ENCODE data around the gene ADORA1.

The ADORA1 gene

DNA sequence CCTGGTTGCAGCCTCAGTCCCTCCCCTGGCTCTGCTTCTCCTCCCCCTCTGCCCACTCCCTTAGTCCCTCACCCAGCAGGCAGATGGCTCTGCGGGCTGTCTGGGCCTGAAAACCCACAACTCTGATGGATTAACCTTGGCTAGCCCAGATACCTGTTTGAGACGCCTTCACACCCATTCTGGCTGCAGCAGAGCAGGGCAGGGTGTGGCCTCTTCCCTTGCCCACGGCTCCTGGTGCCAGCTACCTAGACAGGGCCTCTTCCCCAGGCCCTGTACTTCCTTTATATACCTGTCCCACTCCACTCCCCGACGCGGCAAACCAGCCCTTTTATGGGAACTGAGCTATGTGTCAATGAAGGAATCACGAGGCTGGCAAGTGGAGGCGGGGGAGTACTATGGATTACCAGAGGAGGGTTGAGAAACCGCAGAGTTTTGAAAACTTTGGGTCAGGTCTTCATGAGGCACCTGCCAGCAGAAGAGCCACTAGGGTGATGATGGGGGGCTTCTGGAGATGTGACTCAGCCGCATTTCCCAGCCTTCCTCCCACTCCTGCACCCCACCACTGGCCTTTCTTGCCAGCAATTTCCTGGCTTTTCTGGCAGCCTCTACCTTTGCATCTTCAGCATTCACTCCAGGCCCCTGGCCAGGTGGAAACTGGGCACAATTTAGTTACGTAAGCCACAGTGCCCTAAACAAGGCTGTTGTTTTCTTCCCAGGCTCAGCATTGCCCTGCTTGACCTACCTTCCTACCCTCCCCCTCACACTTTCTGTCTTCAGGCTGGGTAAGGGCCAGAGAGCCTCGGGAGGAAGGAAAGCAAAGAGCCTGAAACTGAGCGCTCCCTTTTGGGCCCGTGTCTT, 59.1 kb downstream of the ADORA1 start, which contains the start of gene CHI3L1:
Gene CHI3L1 (minus strand): TSS at position 259 of the 858 bp plus-strand sequence. CDS start 81 bp downstream, at position 178.
- no peak for DNase-seq (ENCODE audit: low read depth in 3 of 3)

DNA sequence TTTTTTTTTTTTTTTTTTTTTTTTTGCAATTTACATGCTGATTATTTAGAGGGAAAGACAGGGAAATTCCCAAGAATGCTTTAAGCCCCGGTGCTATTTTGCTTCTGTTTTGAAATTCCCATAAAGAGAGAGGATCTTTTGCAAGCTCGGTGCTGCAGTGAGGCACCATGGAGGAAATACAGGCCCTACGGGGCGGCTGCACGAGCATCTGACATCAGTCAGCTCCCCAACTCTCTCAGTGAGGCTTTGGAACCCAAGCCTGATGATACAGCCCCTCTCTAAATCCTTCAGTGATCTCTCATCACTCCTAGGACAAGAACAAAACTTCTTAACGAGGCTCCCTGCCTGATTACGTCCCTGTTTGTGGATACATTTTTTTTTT, 59.8 kb downstream of the ADORA1 start:
- no peak for DNase-seq (ENCODE audit: low read depth in 3 of 3)

DNA sequence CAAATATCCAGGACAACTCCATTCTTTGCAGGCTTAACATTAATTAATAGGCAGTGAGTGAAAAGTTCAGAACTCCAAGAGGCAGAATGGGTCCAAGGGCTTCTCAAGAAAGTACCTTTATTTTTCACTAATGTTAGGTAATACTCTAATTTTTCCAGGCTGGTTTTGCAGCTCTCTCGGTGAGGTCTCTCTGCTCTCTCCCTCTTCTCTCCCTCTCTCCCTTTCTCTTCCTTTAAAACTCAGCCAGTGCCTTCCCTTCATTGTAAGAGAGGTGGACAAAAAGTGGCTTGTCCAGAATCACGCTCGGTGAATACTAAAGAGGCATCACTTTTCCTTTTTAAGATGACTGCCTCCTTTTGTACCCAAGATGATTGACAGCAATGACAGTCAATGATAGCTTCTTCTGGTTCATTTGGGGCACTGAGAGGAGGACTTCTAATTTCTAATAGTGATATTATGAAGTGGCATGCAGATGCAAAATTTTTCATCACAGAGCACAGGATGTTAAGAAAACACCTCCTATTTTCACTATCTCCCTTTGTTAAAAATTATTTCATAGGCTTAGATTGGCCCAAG, 60.3 kb downstream of the ADORA1 start:
- DNase-seq (ENCODE audit: low read depth in 3 of 3): no peak

DNA sequence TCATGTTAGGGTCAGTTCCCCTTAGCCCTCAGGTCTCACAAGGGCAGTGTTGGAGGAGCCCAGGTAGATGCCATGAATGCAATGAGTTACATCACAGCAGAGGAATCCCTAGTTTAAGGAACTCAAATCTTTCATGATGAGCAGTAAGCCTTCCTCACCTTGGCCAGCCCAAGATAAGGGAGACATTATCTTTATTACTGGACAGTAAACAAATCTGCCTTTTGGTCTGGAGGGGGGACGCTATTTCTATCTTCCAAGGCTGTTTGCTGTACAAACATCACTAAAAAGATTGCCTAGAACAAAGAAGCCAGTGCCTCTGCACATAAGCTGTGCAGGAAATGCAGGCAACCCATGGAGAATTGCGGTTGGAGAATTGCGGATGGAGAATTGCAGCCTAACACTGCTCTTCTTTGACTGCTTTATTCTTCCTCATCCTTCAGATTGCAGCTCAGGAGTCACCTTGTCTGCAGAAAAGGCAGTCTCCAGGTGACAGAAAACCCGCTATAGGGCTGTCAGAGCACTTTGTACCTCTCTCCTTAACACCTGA, 61.2 kb downstream of the ADORA1 start:
- DNase-seq (ENCODE audit: low read depth in 3 of 3): no peak

DNA sequence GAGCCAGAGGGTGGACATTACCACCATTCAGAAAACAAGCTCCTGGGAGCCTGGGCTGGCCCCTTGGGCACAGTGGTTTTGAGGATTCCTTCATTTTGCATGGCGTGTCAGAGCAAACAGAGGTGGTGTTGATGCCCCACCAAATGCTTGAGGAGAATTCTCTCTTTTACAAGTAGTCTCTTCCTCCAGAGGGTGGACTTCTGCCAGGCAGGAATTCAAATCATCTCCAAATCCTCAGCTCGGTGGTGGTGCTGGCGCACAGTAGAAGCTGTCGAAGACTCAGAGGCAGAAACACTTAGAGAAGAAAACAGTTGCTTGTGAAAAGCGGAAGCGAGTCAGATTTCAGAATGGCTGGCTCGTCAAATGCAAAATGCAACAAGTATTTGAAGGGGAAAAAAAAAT, 62.4 kb downstream of the ADORA1 start:
- no peak for DNase-seq (ENCODE audit: low read depth in 3 of 3)

DNA sequence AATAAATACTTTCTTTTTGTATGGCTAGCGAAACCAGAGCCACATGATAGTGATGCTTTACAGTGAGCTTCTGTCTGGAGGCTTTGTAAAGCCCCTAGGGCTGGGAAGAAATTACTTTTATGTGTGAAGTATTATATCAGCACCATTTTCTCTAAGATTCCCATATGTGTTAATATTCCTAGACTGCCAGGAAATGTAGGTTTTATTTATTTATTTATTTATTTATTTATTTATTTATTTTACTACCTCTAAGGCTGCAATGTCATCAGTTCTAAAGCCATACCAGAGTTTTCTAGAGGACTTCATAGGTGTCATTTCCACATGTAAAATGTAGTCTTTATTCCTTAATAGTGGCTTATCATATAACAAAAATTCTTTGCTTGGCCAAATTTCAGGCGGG, 63.4 kb downstream of the ADORA1 start:
- no peak for DNase-seq (ENCODE audit: low read depth in 3 of 3)

DNA sequence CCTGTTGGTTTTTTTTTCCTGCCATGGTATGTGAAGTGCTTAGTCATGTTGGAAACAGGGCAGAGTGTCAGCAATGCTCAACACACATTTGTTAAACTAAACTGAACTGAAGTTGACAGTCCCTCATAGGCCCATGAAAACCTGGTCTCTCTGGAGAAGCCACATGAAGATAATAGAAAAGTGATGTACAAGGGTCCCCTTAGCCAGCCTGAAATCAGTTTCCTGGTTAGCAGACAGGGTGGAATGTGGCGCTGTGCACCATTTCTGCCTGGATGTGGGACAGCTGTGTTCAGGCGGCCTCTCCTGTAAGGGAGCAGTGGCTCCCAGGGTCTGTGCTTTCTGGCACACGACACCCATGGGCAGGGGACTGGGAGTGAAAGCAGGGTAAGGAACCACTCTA, 68.8 kb downstream of the ADORA1 start:
- no peak for DNase-seq (ENCODE audit: low read depth in 3 of 3)

DNA sequence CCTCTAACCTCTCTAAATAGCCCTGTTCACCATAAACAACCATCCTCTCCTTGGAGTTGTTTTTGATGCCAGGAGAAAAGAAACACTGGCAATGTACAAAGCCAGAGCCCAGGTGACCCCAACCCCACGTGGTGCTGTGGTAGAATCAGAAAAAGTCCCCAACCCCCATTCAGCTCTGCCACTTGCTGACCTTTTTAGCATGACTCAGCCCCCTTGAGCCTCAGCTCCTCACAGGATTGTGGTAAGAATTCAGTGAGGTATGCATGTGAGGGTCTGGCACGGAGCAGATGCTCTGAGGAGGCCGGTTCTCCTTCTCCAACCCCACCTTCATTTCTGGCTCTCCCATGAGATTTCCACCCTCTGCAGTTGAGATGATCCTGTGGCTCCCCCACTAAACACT, 70.1 kb downstream of the ADORA1 start:
- DNase-seq (ENCODE audit: low read depth in 3 of 3): no peak

DNA sequence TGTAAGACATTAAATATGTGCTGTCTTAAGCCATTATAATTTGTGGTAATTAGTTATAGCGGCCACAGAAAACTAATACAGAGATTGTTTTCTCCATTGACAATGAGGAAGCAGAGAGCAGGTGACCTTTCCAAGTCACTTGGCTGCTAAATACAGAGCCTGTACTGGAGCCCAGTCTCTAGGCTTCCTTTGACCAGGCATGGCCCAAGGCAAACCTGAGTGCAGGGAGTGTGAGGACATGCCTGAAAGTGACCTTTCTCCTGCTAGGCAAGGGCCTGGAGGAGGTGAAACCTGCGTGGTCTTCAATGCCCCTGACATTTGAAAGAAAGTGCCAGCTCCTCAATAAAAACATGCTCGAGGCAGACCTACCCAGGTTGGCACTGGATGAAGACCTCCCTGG, 71.5 kb downstream of the ADORA1 start:
- DNase-seq (ENCODE audit: low read depth in 3 of 3): no peak

DNA sequence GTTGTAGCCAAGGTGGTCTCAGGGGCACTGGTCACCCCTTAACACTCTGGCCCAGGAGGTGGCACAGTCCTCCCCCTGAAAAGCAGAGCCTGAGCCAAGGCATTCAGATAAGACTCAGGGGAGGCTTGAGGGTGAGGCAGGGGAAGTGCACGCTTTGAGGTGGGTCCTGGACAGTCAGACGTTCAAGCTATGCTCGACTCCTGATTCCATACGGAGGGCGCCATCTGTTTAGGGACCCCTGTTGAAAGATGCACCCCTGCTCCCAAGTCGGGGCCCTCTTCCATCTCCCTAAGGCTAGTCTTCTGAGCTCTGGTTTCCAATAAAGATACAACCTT, 71.9 kb downstream of the ADORA1 start:
- DNase-seq (ENCODE audit: low read depth in 3 of 3): no peak

DNA sequence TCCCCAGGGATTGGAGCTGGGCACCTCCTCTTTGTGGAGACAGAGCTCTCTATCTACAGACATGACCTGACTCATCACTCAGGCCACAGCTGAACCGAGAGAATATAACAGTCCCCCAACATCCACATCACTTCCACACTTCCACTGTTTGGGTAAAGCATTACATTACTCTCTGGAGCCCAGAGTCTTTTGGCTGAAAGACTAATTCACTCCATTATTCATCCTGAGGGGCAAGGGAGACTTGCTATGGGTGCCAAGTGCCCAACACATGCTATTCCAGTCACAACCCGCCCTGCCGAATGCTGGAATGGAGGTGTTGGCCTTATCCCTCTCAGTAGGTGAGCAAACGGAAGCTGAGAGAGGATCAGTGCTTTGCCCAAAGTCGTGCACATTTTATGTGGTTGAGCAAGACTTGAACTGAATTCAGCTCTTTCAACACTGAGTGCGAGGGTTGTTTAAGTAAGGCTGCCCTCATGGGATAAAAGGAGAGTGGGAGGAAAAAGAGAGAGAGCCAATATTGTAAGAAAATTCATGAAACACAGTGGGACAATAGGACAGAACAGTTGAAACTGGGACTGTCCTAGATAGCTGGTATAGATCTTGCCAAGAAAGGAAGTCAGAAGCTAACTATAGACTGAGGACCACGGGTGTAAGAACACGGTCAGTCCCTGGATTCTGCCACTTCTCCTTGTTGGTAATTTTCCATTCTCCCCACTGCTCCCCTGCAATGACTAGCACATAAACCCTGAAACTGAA, 72.5 kb downstream of the ADORA1 start:
- no peak for DNase-seq (ENCODE audit: low read depth in 3 of 3)

DNA sequence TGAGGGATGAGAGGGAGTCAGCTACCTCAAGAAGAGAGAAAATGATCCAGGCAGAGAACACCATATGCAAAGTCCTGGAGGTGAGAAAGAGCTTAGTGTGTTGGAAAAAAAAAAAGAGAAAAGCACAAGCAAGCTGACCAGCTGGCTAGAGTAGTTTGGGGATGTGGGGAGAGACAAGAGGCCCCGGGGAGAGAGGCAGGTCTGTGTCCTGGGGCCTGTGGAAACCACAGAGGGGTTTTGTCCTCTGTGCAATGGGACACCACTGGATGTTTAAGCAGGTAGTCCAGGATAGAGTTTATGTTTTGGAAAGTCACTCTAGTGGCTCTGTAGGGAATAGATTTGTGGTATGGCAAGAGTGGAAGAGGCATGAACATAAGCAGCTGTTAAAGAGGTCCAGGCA, 73.4 kb downstream of the ADORA1 start:
- no peak for DNase-seq (ENCODE audit: low read depth in 3 of 3)

DNA sequence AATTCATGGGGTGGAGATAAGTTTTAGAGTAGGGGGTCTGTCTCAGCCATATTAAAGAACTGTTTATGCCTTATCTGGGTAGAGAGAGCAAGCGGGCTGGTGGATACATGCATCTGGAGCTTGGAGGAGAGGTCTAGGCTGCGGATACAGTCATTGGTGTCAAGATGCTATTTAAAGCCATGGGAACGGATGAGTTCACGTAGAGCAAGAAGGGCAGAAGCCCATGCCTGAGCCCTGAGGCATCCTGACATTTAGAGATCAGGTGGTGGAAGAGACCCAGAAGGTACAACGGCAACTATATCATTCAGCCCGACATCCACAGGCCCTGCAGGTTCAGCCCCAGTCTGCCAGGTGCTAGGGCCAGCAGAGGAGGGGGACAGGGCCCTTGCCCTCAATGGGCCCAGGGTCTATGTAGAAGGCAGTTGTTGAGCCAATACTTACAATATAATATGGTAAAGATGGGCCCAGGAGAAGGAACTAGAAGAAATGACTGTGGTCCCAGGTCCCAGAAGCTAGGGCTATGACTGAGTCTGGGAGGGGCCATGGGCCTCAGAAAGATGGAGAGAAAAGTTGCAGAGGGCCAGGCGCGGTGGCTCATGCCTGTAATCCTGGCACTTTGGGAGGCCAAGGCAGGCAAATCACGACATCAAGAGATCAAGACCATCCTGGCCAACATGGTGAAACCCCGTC, 74.1 kb downstream of the ADORA1 start:
- no peak for DNase-seq (ENCODE audit: low read depth in 3 of 3)

DNA sequence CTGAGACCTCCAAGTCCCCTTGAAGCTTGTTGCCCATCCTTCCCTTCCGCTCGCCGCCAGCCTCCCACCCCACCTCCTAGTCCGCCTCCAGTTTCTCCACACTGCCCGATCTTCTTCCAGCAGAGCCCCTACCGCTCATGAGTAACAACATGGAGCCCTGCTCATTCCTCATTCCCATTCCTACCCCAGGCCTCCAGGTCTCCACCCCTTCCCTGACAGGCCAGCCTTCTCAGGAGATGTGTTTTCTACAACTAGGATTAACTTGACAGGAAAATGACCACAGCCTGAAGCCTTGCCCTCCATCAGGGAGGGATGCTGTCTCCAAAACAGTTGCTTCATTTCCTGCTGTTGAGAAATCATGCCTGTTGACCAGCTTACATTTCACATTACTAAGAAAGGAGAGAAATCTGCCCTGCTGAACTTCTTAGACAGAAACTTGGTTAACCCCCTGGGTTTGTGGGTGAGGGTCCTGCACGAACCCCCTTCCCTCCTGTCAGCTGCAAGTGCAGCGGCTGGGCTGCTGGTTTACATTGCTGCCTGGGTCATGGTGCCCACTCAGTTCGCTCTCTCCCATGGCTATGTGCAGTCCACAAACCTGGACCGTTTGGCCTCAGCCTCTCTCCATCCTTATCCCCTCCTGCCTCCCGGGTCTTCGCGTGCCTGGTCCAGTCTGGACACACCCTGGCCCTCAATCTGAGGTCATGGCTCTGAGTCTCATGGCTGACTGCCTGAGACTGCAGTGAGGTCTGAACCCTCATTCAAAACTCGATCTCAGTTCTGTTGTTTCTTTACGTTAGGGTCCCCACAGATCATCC, 75.1 kb downstream of the ADORA1 start:
- no peak for DNase-seq (ENCODE audit: low read depth in 3 of 3)

DNA sequence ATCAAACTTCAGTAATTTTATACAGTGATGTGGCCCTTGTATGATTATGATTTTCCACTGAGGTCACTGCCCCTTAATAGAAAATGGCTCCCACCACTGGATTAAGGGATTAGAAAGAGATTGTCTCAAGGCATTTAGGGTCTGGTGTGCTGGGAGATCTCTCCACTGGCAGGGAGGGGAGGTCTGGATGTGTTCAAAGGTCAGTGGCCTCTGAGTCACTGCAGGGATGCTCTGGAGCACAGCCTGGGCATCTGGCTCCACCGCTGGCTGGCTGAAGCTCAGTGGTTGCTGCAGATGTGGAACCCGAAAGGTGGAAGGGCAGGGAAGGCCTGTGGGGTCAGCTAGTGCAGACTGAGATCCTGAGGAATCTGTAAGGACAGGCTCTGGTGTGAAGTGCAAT, 77.2 kb downstream of the ADORA1 start:
- DNase-seq (ENCODE audit: low read depth in 3 of 3): no peak

DNA sequence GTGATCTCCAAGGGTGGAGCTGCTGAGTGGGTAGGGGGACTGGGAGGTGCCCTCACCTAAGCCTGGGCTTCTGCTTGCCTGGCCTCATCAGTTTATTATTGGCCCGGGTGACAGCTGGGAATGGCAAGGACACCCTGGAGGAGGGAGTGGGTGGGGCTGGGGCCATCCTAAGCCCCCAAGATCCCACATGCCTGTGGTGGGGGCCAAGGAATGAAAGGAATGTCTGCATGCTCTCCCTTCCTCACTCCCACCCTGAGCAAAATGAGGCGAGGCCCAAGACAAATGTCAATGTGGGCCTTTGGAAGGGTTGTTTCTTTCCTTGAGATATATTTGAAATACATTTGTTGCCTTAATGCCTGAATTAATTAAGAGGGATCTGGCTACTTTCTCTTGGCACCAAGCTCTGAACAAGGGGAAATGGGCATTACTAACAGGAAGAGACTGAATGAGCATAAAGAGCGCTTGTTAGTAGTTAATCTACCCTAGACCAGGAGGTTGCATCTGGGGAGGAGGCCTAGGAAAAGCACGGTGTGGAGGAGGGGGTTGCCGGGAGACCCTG, 78.7 kb downstream of the ADORA1 start:
- no peak for DNase-seq (ENCODE audit: low read depth in 3 of 3)

DNA sequence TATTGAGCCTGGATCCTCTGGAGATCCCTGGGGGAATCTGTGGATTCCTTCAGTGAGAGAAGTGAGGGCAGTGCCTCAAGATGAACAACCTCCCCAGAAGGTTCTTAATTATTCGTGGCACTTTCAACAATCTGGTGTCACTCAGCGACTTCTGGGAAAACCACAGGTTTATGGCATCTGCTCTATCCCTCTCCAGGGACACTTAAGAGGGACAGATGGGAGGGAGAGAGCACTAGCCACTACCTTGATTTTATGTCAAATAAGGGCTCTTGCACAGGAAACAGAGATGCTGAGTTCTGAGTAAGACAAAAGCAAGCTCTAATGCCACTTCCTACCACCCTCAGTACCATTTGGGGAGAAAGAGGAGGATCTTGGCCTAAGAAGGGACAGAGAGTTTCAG, 80.2 kb downstream of the ADORA1 start:
- DNase-seq (ENCODE audit: low read depth in 3 of 3): no peak

DNA sequence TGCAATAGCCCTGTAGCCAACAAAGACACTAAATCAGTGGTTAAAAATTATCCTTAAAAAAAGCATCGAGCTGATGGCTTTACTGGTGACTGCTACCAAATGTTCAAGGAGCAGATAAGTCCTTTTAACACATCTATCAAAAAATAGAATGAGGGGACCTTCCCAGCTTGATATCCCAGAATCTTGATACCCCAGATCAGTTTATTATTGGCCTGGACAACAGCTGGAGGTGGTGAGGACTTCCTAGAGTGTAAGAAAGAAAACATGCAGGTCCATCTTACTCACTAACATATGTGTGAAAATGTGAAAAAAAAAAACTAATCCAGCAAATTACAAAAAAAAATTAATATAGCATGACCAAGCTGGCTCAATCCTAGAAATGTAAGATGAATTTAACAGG, 80.7 kb downstream of the ADORA1 start:
- no peak for DNase-seq (ENCODE audit: low read depth in 3 of 3)

DNA sequence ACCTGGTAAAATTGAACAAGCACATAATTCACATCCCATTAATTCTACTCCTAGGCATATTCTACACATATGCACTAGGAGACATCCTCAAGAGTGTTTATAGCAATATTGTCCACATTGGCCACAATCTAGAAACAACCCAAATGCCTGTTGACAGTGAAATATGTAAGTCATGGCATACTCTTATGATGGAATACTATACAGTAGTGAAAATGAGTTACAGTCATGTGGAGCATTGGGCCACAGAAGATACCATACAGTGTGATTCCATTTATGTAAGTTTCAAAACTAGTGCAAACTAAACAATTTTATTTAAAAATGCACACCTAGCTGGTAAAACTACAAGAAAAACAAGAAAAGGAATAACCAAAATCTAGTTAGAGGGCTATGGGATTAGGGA, 82.8 kb downstream of the ADORA1 start:
- DNase-seq (ENCODE audit: low read depth in 3 of 3): no peak

DNA sequence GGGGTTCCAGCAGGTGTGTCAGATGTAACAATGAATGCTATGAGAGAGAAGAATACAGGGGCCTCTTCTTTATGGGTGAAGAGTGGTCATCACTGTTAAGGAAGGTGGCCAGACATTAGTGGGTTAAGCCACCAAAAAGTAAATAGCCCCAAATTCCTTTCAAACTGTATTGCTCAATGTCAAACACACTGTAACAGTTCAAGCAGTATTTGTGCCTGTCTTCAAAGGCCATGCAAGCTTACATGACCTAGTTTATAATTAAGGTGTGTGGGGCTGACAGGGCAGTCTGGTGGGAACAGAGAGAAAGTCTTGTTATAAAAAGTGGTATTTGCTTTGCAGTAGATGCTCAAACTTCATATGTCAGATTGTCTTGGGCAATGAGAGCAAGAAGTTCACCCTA, 83.5 kb downstream of the ADORA1 start:
- no peak for DNase-seq (ENCODE audit: low read depth in 3 of 3)

DNA sequence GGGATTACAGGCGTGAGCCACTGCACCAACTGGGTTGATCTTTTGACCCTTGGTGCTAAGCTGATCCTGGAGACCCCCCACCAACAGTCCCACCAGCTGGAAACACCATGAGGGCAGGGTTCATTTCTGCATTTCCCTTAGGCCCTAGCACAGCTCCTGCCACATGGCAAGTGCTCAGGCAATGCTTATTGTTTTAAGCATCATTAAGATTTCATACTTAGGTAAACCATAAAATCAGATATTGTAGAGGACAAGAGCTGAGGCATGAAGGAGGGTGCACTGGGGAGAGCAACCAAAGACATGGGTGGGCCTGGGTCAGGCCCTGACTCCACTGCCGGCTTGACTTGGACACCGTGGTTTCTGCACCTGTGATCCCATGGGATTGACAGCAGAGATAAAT, 84.3 kb downstream of the ADORA1 start:
- DNase-seq (ENCODE audit: low read depth in 3 of 3): no peak

Measured in stimulated activated CD4-positive, alpha-beta T cell treated with anti-CD3 and anti-CD28 coated beads, TNF-alpha, amount 100 ng/mL, for 4 hours (primary cell).